ENCODE data around the gene HAP1.

DNA sequence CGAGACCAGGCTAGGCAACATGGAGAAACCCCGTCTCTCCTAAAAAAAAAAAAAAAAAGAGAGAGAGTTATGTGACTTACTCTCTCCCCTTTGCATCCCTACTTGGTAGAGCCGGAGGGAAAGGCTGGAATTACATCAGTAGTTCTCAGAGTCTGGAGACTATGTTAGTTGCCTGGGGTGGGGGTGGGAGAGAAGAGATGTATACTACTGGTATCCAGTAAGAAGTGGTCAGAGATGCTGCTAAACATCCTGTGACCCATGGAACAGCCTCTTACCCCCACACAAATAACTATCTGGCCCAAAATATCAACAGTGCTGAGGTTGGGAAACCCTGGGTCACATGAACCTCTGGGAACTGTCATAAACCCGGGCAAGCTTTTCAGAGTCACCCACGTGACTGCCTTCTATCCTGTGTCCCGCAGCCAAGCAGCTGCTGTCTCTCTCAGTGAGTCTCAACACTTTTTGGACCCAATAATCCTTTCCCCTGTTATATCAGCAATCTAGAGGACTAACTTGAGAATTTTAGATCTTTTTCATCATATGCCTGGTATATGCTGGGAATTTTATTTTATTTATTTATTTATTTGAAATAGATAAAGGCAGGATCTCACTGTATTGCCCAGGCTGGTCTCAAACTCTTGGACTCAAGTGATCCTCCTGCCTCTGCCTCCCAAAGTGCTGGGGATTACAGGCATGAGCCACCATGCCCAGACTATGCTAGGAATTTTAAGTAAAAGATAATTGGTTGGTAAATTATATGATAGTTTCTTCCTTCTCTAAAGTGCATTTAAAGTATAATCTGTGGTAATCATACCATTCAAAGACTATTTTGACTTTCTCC, 37.1 kb downstream of the HAP1 start:
- TF ChIP-seq, protein P1, sequence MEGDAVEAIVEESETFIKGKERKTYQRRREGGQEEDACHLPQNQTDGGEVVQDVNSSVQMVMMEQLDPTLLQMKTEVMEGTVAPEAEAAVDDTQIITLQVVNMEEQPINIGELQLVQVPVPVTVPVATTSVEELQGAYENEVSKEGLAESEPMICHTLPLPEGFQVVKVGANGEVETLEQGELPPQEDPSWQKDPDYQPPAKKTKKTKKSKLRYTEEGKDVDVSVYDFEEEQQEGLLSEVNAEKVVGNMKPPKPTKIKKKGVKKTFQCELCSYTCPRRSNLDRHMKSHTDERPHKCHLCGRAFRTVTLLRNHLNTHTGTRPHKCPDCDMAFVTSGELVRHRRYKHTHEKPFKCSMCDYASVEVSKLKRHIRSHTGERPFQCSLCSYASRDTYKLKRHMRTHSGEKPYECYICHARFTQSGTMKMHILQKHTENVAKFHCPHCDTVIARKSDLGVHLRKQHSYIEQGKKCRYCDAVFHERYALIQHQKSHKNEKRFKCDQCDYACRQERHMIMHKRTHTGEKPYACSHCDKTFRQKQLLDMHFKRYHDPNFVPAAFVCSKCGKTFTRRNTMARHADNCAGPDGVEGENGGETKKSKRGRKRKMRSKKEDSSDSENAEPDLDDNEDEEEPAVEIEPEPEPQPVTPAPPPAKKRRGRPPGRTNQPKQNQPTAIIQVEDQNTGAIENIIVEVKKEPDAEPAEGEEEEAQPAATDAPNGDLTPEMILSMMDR (conservative IDR thresholded peaks at IDR 0.05), result no peak
- no peak for TF ChIP-seq ZFX (IDR thresholded peaks at IDR 0.05)

Measured in C4-2B (cell line).